ENCODE results near the gene MINDY2.

Gene MINDY2

GRCh38 chr15:58908550-58909309 is 137.6 kb downstream of the MINDY2 start:
- Histone ChIP-seq H3K4me1 (ENCODE audit: control insufficient read depth, insufficient read depth, low read length) (no peaks in the 10 kb centered on the region), H3K27me3 (ENCODE audit: control insufficient read depth, insufficient read depth, low read length, poor library complexity, severe bottlenecking) (no peaks in the 10 kb centered on the region), H3K9me3 (ENCODE audit: control insufficient read depth, low read length) (no peaks in the 10 kb centered on the region), H3K4me3 (ENCODE audit: insufficient read depth, low read depth, low read length) (no peak overlapping the region), H3K27ac (ENCODE audit: insufficient read depth, low read depth, low read length, poor library complexity, severe bottlenecking) (no peak overlapping the region), H3K36me3 (ENCODE audit: control insufficient read depth, insufficient read depth, low read length) (peaks cover 9% of the 10 kb centered on the region)
- WGBS, 2 experiments: 97 to 99% methylated on average over 2 to 3 of the region's 6 CpGs

- H3K36me3 ChIP-seq (ENCODE audit: control insufficient read depth, insufficient read depth, low read length): peaks cover 13% of the 10 kb centered on the region
- WGBS, 2 experiments: 80% methylated on average over 1 of the region's 1 CpG; no CpG with 5 or more reads in 1 of the 2 experiments
Measured at GRCh38 chr15:58909616-58910015, 138.5 kb downstream of the MINDY2 start.

DNA sequence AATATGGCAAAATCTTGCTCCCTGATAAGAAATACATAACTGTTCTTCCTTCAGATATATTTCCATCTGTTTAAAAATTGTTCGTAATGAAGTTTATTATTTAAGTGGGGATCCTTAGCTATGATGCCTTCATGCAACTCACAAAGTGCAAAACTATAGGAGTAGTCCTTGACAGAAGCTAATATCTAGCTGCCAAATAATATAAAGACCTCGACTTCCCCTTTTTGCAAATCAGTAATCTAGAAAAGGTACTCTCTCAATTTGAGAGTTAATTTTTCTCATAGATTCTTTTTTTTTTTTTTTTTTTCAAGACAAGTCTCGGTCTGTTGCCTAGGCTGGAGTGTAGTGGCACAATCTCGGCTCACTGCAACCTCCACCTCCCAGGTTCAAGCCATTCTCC is 139.4 kb downstream of the MINDY2 start:
- Histone ChIP-seq H3K36me3 (ENCODE audit: control insufficient read depth, insufficient read depth, low read length) (peaks cover 13% of the 10 kb centered on the region), H3K27me3 (ENCODE audit: control insufficient read depth, insufficient read depth, low read length, poor library complexity, severe bottlenecking) (no peaks in the 10 kb centered on the region), H3K27ac (ENCODE audit: insufficient read depth, low read depth, low read length, poor library complexity, severe bottlenecking) (no peak overlapping the region), H3K9me3 (ENCODE audit: control insufficient read depth, low read length) (no peaks in the 10 kb centered on the region), H3K4me3 (ENCODE audit: insufficient read depth, low read depth, low read length) (no peak overlapping the region), H3K4me1 (ENCODE audit: control insufficient read depth, insufficient read depth, low read length) (no peaks in the 10 kb centered on the region)
- 94 to 97% methylated on average over 4 of the region's 4 CpGs for WGBS, 2 experiments

More at GRCh38 chr15:58909616-58910015, 138.5 kb downstream of the MINDY2 start:
- no peaks in the 10 kb centered on the region for H3K9me3 ChIP-seq (ENCODE audit: control insufficient read depth, low read length)
- H3K4me1 ChIP-seq (ENCODE audit: control insufficient read depth, insufficient read depth, low read length): no peaks in the 10 kb centered on the region
- H3K4me3 ChIP-seq (ENCODE audit: insufficient read depth, low read depth, low read length): no peak overlapping the region
- no peak overlapping the region for H3K27ac ChIP-seq (ENCODE audit: insufficient read depth, low read depth, low read length, poor library complexity, severe bottlenecking)
- no peaks in the 10 kb centered on the region for H3K27me3 ChIP-seq (ENCODE audit: control insufficient read depth, insufficient read depth, low read length, poor library complexity, severe bottlenecking)
